Fibroblast of pulmonary artery (primary cell): Measurements from ENCODE around the gene MRPL22.
"Not testable (repeated sequence)": the region's sequence is repeated elsewhere in the genome, so short reads cannot be mapped to it uniquely, and the experiment has no call there.

Experiments
- DNase-seq: peaks from one replicate; pipeline ENCODE4 v3.0.0-alpha.2; 2010; ENCODE audit warnings: low read depth
- H3K4me3 ChIP-seq: replicated peaks from 2 replicates; pipeline ENCODE4 v1.5.1; 2011; ENCODE audit warnings: low read depth, mild to moderate bottlenecking, control low read depth, low read length, moderate library complexity
- CTCF ChIP-seq: IDR thresholded peaks from 2 replicates; pipeline ENCODE4 v1.5.1; 2011; ENCODE audit warnings: mild to moderate bottlenecking, control low read depth, low read length, inconsistent platforms; ENCODE audit errors: missing control alignments

Gene MRPL22

GRCh38 chr5:154971501-154971900 lies 30.6 kb downstream of the MRPL22 start:
- peak; percentile 66 for DNase-seq
- no peak overlapping the region for H3K4me3 ChIP-seq
- no peak for TF ChIP-seq CTCF

GRCh38 chr5:154972476-154973080 lies 31.7 kb downstream of the MRPL22 start:
- peak; percentile 70 for DNase-seq
- peak; percentile 80 for TF ChIP-seq CTCF
- no peak overlapping the region for H3K4me3 ChIP-seq

GRCh38 chr5:154976082-154976481 lies 35.2 kb downstream of the MRPL22 start:
- not testable (repeated sequence) for H3K4me3 ChIP-seq, DNase-seq

- peak; percentile 23 for DNase-seq
- H3K4me3 ChIP-seq, result no peak overlapping the region
- no peak for TF ChIP-seq CTCF
These were observed 36.5 kb downstream of the MRPL22 start for GRCh38 chr5:154977409-154977808.

- not testable (repeated sequence) for DNase-seq, H3K4me3 ChIP-seq
These were observed 37.4 kb downstream of the MRPL22 start for GRCh38 chr5:154978294-154978693.

- H3K4me3 ChIP-seq, result no peak overlapping the region
- no peak for TF ChIP-seq CTCF
- DNase-seq, result no peak
These were observed 44.2 kb downstream of the MRPL22 start for GRCh38 chr5:154984946-154985516.

- no peak for TF ChIP-seq CTCF
- no peak overlapping the region for H3K4me3 ChIP-seq
- peak; percentile 75 for DNase-seq
These were observed 45.3 kb downstream of the MRPL22 start for GRCh38 chr5:154986151-154986550.

- no peak for DNase-seq
- no peak overlapping the region for H3K4me3 ChIP-seq
- no peak for TF ChIP-seq CTCF
These were observed 48.8 kb downstream of the MRPL22 start for GRCh38 chr5:154989626-154990025.
